Activated CD4-positive, alpha-beta memory T cell treated with anti-CD3 and anti-CD28 coated beads for 36 hours (primary cell): Measurements from ENCODE around the gene ACOT13. TPM values are rescaled to one million over a fixed set of nuclear protein-coding genes. Genes with fewer than 3 reads are reported as not detected.
"Not testable (repeated sequence)": the region's sequence is repeated elsewhere in the genome, so short reads cannot be mapped to it uniquely, and the experiment has no call there.

Experiments used
- CTCF ChIA-PET: fragments of 350-600 bp; sonication (Branson Sonifier 250); formaldehyde crosslinking; loops from one replicate; lab custom pipeline; 2021; ENCODE audit warnings: antibody characterized with exemption, inconsistent platforms; lab: Charles Lee
- POLR2A ChIA-PET: fragments of 350-600 bp; sonication (Branson Sonifier 250); formaldehyde crosslinking; loops from one replicate; lab custom pipeline; 2021; ENCODE audit warnings: antibody characterized with exemption; lab: Charles Lee
- DNase-seq: peaks from one replicate; pipeline ENCODE4 v3.0.0-alpha.2; 2020
- H3K27ac Mint-ChIP-seq: one replicate; pipeline ENCODE4 v1.8.0; 2021; ENCODE audit warnings: mixed read lengths
- H3K27me3 Mint-ChIP-seq: one replicate; pipeline ENCODE4 v1.8.0; 2021; ENCODE audit warnings: mixed read lengths
- H3K36me3 Mint-ChIP-seq: one replicate; pipeline ENCODE4 v1.8.0; 2021; ENCODE audit warnings: mixed read lengths
- H3K4me1 Mint-ChIP-seq: one replicate; pipeline ENCODE4 v1.8.0; 2021; ENCODE audit warnings: low read depth, mixed read lengths
- H3K4me3 Mint-ChIP-seq: one replicate; pipeline ENCODE4 v1.8.0; 2021; ENCODE audit warnings: mild to moderate bottlenecking, mixed read lengths
- H3K9me3 Mint-ChIP-seq: one replicate; pipeline ENCODE4 v1.8.0; 2021; ENCODE audit warnings: mixed read lengths
- intact Hi-C: fragments of 100-400 bp; cut with micrococcal nuclease; formaldehyde crosslinking; loops from one replicate; pipeline ENCODE4 v1.15.1; 2023
- total RNA-seq, 2 experiments: library from RNA; stranded (reverse); gene quantifications; one replicate each; pipeline ENCODE4 v1.2.3, GENCODE V29; 2021

ACOT13 gene
- total RNA-seq, 2 experiments from 2014 or later = 33.7 to 35.9 TPM

GRCh38 chr6:24643920-24644319 lies 23.0 kb upstream of the ACOT13 start:
- ChIA-PET POLR2A (no interaction called here), CTCF (no interaction called here)
- Mint-ChIP-seq H3K4me3 (no peak overlapping the region), H3K36me3 (no peaks in the 10 kb centered on the region), H3K27me3 (peaks cover 17% of the 10 kb centered on the region), H3K9me3 (no peaks in the 10 kb centered on the region), H3K27ac (no peak overlapping the region), H3K4me1 (peaks cover 16% of the 10 kb centered on the region)
- DNase-seq = no peak
- intact Hi-C loops = no loop called here

GRCh38 chr6:24644377-24644776 lies 22.5 kb upstream of the ACOT13 start:
- Mint-ChIP-seq H3K27ac (no peak overlapping the region), H3K4me3 (no peak overlapping the region), H3K27me3 (peaks cover 17% of the 10 kb centered on the region), H3K36me3 (no peaks in the 10 kb centered on the region), H3K9me3 (no peaks in the 10 kb centered on the region), H3K4me1 (peaks cover 16% of the 10 kb centered on the region)
- DNase-seq = no peak
- CTCF ChIA-PET = no interaction called here
- intact Hi-C loops = no loop called here
- POLR2A ChIA-PET = interaction anchor here (0.6 kb wide), 1 partner anchor 23 kb away, joined by 4 read pairs; the partner anchor contains the start of gene ACOT13

GRCh38 chr6:24646771-24647170 lies 20.1 kb upstream of the ACOT13 start:
- H3K9me3 Mint-ChIP-seq = no peaks in the 10 kb centered on the region
- peak overlapping the region; percentile 79 for H3K4me3 Mint-ChIP-seq
- POLR2A ChIA-PET = interaction anchor here (1.3 kb wide), 1 partner anchor 19 kb away, joined by 4 read pairs; no protein-coding TSS in a partner anchor
- CTCF ChIA-PET = interaction anchor here (1.4 to 1.9 kb wide), 4 partner anchors 64 to 152 kb away, joined by 4 to 12 read pairs (median 6); partner anchors contain the start of gene ALDH5A1
- peaks cover 4% of the 10 kb centered on the region for H3K36me3 Mint-ChIP-seq
- H3K27ac Mint-ChIP-seq = peak overlapping the region; percentile 38
- H3K27me3 Mint-ChIP-seq = peaks cover 17% of the 10 kb centered on the region
- H3K4me1 Mint-ChIP-seq = peaks cover 16% of the 10 kb centered on the region
- no peak for DNase-seq
- intact Hi-C loops = loop anchor here (1.0 to 2.0 kb wide), 2 partner anchors 20 to 74 kb away; partner anchors contain the start of gene TDP2

GRCh38 chr6:24648276-24648675 lies 18.6 kb upstream of the ACOT13 start:
- DNase-seq = no peak
- ChIA-PET CTCF (no interaction called here), POLR2A (no interaction called here)
- Mint-ChIP-seq H3K27ac (no peak overlapping the region), H3K4me1 (peaks cover 16% of the 10 kb centered on the region), H3K9me3 (no peaks in the 10 kb centered on the region), H3K4me3 (no peak overlapping the region), H3K36me3 (peaks cover 14% of the 10 kb centered on the region), H3K27me3 (peaks cover 17% of the 10 kb centered on the region)
- intact Hi-C loops = no loop called here

GRCh38 chr6:24649691-24650090 lies 17.2 kb upstream of the ACOT13 start:
- Mint-ChIP-seq H3K9me3 (no peaks in the 10 kb centered on the region), H3K27me3 (peaks cover 11% of the 10 kb centered on the region), H3K27ac (no peak overlapping the region), H3K4me1 (peaks cover 16% of the 10 kb centered on the region), H3K4me3 (no peak overlapping the region), H3K36me3 (peaks cover 22% of the 10 kb centered on the region)
- intact Hi-C loops = no loop called here
- DNase-seq = no peak
- CTCF ChIA-PET = interaction anchor here (0.9 kb wide), 1 partner anchor 69 kb away, joined by 4 read pairs; no protein-coding TSS in a partner anchor
- POLR2A ChIA-PET = no interaction called here

- POLR2A ChIA-PET = no interaction called here
- Mint-ChIP-seq H3K27me3 (peaks cover 4% of the 10 kb centered on the region), H3K36me3 (peaks cover 22% of the 10 kb centered on the region), H3K27ac (no peak overlapping the region), H3K9me3 (no peaks in the 10 kb centered on the region), H3K4me1 (peaks cover 15% of the 10 kb centered on the region), H3K4me3 (no peak overlapping the region)
- intact Hi-C loops = no loop called here
- CTCF ChIA-PET = interaction anchor here (0.9 kb wide), 1 partner anchor 69 kb away, joined by 4 read pairs; no protein-coding TSS in a partner anchor
- no peak for DNase-seq
Observed at GRCh38 chr6:24650365-24650764, 16.5 kb upstream of the ACOT13 start.

GRCh38 chr6:24655215-24655614 lies 11.7 kb upstream of the ACOT13 start:
- intact Hi-C loops = no loop called here
- Mint-ChIP-seq H3K9me3 (no peaks in the 10 kb centered on the region), H3K36me3 (peaks cover 36% of the 10 kb centered on the region), H3K4me3 (no peak overlapping the region), H3K27ac (peak overlapping the region; percentile 46), H3K4me1 (peaks cover 32% of the 10 kb centered on the region), H3K27me3 (no peaks in the 10 kb centered on the region)
- ChIA-PET POLR2A (interaction anchor here (0.6 to 1.3 kb wide), 3 partner anchors 12 to 70 kb away, joined by 3 to 4 read pairs (median 3); partner anchors contain the start of genes ACOT13 and TDP2), CTCF (interaction anchor here (1.0 kb wide), 1 partner anchor 74 kb away, joined by 4 read pairs; no protein-coding TSS in a partner anchor)
- no peak for DNase-seq

- Mint-ChIP-seq H3K27me3 (no peaks in the 10 kb centered on the region), H3K9me3 (no peaks in the 10 kb centered on the region), H3K36me3 (peaks cover 35% of the 10 kb centered on the region), H3K4me1 (peaks cover 54% of the 10 kb centered on the region), H3K4me3 (no peak overlapping the region), H3K27ac (no peak overlapping the region)
- ChIA-PET POLR2A (no interaction called here), CTCF (no interaction called here)
- intact Hi-C loops = no loop called here
- no peak for DNase-seq
Observed at GRCh38 chr6:24658573-24659560, 8.0 kb upstream of the ACOT13 start.

- ChIA-PET CTCF (no interaction called here), POLR2A (no interaction called here)
- no peaks in the 10 kb centered on the region for H3K27me3 Mint-ChIP-seq
- intact Hi-C loops = no loop called here
- no peak overlapping the region for H3K4me3 Mint-ChIP-seq
- no peak overlapping the region for H3K27ac Mint-ChIP-seq
- peaks cover 37% of the 10 kb centered on the region for H3K36me3 Mint-ChIP-seq
- DNase-seq = no peak
- no peaks in the 10 kb centered on the region for H3K9me3 Mint-ChIP-seq
- peaks cover 59% of the 10 kb centered on the region for H3K4me1 Mint-ChIP-seq
Observed at GRCh38 chr6:24659561-24659960, 7.3 kb upstream of the ACOT13 start.

GRCh38 chr6:24660105-24660504 lies 6.8 kb upstream of the ACOT13 start:
- Mint-ChIP-seq H3K9me3 (no peaks in the 10 kb centered on the region), H3K27ac (no peak overlapping the region), H3K4me1 (peaks cover 64% of the 10 kb centered on the region), H3K36me3 (peaks cover 40% of the 10 kb centered on the region), H3K4me3 (no peak overlapping the region), H3K27me3 (no peaks in the 10 kb centered on the region)
- no peak for DNase-seq
- ChIA-PET POLR2A (no interaction called here), CTCF (no interaction called here)
- intact Hi-C loops = loop anchor here (10.0 kb wide), 1 partner anchor 165 kb away; the partner anchor contains the start of gene ALDH5A1

GRCh38 chr6:24661759-24662158 lies 5.1 kb upstream of the ACOT13 start:
- Mint-ChIP-seq H3K4me1 (peaks cover 57% of the 10 kb centered on the region), H3K36me3 (peaks cover 47% of the 10 kb centered on the region)
- intact Hi-C loops = loop anchor here (10.0 kb wide), 1 partner anchor 167 kb away; the partner anchor contains the start of gene ALDH5A1
- POLR2A ChIA-PET, DNase-seq, H3K9me3 Mint-ChIP-seq, H3K27ac Mint-ChIP-seq, CTCF ChIA-PET, H3K4me3 Mint-ChIP-seq, H3K27me3 Mint-ChIP-seq: not testable (repeated sequence)

- CTCF ChIA-PET = no interaction called here
- Mint-ChIP-seq H3K36me3 (peaks cover 48% of the 10 kb centered on the region), H3K4me3 (no peak overlapping the region), H3K27me3 (no peaks in the 10 kb centered on the region), H3K9me3 (no peaks in the 10 kb centered on the region), H3K27ac (no peak overlapping the region), H3K4me1 (peaks cover 56% of the 10 kb centered on the region)
- POLR2A ChIA-PET = no interaction called here
- DNase-seq = no peak
- intact Hi-C loops = loop anchor here (10.0 kb wide), 1 partner anchor 167 kb away; the partner anchor contains the start of gene ALDH5A1
Observed at GRCh38 chr6:24662236-24662635, 4.6 kb upstream of the ACOT13 start.
